ENCODE measurements around the gene WNT8A.
"Not testable (repeated sequence)": the region's sequence is repeated elsewhere in the genome, so short reads cannot be mapped to it uniquely, and the experiment has no call there.

Gene WNT8A, protein sequence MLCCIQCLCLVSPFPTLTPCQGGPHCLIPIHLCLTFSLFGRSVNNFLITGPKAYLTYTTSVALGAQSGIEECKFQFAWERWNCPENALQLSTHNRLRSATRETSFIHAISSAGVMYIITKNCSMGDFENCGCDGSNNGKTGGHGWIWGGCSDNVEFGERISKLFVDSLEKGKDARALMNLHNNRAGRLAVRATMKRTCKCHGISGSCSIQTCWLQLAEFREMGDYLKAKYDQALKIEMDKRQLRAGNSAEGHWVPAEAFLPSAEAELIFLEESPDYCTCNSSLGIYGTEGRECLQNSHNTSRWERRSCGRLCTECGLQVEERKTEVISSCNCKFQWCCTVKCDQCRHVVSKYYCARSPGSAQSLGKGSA

DNA sequence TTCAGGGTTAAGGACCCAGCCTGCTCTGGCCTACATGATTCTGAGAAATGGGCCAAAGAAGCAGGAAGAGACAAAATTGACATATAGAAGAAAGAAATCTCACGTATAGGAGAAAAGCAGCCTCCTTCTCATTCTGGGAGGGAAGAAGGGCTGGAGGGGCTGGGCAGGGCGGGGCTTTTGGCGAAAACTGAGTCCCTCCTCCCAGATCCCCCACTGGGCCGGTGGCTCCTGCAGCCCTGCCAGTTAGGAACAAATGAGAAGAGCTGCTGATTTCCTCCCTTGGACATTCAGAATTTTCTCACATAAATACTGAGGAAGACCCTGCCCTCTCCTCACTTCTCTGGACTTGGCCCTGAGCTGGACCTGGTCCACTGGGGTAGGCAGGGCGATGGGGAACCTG lies at the start of gene WNT8A:
TSS of gene WNT8A (plus strand) at position 332 of the 400 bp plus-strand sequence. CDS start 95 bp downstream, outside the sequence.
- no peak for DNase-seq

DNA sequence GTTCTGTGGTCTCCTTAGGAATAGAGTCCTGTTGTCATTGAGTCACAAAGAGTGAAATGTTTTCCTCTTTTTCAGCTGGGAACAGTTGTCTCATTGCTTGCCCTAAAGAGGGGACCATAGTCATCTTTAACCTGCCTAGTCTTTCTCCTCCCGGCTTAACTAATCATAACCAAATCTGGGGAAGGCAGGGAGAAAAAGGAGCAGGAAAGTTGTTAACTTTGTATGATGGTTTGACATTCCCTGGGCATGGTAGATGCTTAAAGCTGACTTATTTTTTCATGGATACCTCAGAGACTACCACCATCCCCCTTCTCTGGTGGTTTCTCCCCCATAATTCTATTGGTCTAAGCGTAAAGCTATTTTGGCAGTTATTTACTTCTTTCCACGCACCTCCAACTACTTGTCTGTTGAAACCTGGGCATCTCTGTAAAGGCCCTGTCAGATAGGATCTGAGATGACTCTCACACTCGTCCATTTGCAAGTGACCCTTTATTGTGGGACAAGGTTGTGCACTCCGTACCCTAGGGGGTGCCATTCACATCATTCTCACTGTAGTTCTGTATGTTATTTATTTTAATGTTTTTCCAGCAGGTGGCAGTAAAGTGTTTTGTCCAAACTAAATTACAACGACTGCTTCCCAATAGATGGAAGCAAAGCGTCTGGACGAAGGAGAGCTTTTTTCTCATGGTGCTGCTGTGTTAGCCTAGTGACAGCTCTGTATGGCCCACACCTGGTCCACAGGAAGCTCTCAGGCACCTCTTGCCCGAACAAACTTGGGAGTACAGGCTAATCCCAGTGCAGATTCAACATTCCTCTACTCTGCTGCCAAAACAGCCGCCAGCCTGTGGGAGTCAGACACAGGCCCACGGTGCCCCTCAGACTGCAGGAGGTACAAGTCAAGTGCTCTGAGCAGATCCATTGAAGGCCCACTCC lies 48.0 kb upstream of the WNT8A start:
- peak; percentile 54 for DNase-seq

DNA sequence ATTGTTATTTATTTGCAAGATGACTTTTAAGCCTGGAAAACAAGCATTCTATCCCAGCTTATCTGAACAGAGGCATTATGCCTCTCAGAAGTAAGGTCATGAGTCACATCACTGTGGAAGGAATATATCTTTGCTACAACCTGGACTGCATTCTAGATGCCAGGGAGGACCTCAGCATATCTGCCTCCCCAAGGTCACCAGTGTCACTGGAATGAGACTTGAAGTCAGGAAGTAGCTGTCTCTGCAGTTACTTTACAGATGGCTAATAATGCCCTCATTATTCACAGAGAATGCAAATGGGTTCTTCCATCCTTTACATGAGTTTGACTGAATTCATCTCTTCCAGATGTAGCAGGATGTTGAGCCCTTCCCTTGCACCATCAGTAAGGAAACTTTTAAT lies 46.6 kb upstream of the WNT8A start:
- DNase-seq = no peak

DNA sequence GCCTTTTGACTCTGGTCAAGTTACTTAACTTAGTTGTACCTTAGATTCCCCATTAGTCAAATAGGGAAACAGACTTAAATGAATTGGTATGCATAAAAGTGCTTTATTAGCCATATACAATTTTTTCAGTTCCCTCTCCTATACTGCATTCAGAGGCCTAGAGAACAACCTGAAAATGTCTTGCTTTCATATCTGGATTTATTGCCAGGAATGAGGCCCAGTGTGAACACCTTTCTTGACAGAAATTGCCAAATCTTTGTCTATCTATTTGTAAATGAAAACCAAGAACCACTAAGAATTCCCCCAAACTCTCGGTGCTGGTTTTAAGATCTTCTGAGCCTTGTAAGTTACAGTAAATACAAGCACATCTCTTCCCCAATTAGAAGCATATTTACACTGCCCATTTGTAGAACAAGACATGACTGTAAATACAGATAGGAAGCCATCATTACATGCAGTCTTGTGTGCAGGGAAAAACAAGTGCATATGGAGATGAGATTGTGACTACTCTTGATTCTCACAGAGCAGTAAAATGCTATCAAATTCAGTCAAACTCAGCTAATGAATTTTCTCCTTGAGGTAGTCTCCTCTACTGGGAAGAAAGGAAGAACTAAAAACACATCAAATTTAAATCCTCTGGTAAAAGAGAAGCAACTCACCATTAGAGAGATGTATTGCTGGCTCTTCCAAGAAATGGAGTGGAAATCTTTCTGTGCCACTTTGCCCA lies 45.8 kb upstream of the WNT8A start:
- DNase-seq = no peak

DNA sequence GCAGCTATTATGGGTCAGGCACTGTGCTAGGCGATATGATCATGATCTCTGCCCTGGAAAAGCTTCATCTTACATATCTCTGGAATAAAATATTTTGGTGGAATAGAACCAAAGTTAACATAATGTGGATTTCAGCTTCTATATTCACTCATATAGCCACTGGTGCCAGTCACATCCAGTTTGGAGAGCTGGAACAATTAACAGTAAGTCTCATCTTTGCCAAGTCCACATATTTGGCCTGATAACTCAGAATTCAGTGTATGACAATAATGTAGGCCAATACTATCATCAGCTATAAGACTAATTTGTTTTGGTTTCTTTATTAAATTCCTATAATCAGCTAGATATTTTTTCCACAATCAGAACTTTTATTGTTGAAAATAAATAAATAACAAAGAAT lies 45.0 kb upstream of the WNT8A start:
- no peak for DNase-seq

DNA sequence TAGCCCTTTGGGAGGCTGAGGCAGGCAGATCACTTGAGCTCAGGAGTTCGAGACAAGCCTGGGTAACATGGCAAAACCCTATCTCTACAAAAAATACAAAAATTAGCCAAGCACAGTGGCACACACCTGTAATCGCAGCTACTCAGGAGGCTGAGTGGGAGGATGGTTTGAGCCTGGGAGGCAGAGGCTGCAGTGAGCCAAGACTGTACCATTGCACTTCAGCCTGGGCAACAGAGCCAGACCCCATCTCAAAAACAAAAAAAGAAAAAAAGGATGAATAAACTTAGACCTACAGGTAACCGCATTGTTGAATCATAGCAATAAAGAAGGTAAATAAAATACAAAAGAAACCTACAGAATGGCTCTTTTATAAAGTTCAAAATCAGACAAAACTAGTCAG lies 38.5 kb upstream of the WNT8A start:
- DNase-seq = not testable (repeated sequence)

DNA sequence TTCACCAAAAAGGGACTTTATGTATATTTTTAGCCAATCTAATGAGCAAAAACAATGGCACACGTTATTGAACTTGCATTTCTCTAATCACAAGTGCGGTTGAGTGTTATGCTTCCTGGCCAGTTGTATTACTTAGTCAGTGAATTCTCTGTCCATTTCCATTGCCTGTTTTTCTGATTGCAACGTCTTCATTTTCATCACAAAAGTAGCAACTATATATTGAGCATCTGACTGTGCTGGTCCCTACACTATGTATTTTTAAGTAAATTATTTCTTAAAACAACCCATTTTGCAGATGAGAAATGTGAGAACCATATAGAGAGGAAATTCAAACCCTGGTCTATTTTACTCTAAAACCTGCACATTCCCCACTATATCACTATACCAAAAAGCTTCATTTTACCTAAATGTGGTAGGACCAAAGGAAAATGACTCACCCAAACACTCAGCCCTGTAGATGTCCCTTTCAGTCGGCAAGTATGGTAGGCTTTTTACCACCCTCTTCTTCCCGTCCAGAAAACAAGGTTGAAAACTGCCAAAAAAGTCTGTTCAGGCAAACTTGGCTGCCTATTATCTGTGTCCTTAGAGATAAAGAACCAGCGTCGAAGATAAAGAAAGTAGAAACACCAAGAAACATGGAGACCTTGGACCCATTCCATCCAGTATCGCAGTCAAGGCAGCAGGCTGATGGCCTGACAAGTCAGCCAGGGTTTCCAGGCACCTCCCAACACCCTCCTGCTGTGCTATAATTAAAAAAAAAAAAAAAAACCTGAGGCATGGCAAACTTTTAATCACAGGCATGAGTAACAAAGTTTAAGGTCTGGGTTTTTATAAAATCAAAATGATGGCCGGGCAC lies 32.2 kb upstream of the WNT8A start:
- DNase-seq = no peak

DNA sequence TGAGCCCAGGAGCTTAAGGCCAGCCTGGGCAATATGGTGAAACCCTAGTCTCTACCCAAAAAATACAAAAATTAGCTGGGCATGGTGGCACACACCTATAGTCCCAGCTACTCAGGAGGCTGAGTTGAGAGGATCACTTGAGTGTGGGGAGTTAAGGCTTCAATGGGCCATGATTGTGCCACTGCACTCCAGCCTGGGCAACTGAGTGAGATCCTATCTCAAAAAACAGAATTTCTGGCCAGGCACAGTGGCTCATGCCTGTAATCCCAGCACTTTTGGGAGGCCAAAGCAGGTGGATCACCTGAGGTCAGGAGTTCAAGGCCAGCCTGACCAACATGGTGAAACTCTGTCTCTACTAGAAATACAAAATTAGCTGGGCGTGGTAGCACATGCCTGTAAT lies 31.1 kb upstream of the WNT8A start:
- not testable (repeated sequence) for DNase-seq

DNA sequence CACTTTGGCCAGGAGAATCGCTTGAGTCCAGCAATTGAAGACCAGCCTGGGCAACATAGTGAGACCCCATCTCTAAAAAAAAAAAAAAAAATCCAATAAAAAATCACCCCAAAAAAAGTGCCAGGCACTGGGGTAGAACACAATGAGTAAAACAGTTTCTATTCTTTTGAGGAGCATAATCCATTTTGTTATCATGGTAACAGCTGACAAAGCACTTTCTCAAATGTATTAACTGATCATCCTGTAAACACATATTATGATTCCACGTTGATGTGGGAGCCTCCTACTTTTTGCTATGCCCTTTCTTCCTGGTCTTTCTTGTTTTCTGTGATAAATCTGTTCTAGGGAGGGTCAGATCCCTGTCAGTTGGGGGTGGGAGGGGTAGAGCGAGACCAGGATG lies 30.3 kb upstream of the WNT8A start:
- DNase-seq = no peak

DNA sequence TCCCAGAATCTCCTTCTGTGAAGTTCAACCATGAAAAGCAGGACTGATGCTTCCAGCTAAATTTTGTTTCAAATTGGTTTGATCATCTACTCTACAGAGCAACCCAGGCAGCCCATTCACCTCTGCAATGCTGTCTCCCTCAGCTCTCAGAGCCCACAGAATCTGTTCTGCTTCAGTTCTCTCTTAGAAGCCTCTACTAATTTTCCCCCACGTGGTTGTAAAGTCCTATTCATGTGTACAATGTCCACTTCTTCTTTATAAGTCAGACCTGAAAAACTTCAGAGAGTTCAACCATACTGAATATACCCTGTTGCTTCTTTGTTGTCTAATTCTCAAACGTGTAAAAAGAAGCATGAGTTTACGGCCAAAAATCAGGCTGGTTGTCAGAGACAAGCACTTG lies 29.6 kb upstream of the WNT8A start:
- DNase-seq = no peak

DNA sequence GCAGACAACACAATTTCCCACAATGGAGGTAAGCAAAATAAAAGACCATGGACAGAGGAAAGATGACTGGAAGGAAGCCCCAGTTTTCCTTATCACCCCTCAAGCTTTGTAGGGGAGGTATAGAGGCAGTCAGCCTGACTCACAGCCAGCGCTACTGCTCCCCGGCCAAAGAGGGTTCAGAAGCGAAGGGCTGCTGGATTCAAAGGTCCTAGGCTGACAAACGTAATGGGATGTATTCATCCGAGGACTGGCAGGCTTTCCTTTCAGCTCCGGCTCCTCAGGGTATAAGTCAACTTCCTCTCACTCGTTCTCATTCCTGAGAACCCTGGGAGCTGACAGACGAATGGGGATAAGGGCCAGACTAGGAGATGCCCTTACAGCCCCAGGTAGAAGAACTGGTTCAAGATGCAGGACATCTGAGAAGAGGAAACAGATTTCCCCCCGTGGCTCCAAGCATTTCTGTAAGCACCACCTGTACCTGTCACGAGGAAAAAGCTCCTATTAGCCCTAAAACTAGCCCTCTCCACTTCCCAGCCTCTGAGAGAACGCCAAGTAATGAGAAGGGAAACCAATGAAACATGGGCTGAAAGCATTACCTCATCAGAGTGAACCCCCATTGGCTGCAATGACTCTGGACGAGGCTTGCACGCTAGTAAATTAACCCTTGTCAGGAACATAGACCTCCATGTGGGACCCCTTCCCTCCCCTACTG lies 28.8 kb upstream of the WNT8A start:
- no peak for DNase-seq

DNA sequence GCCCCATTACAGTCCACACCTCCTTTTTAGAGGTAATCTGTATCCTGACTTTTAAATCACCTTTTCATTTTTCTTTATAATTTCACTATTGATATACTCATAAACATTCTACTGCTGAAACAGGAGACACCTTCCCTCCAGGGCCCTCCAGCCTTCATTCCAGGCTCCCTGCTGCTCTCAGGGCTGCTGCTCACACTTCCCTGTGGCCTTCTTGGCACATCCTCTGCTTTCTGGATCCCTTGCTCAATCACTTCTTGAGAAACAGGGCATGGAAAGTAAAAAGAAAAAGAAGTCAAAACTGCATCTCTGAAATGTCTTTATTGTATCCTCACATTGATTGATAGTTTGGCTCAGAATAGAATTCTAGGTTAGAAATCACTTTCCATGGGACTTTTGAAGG lies 19.3 kb upstream of the WNT8A start:
- DNase-seq = no peak

DNA sequence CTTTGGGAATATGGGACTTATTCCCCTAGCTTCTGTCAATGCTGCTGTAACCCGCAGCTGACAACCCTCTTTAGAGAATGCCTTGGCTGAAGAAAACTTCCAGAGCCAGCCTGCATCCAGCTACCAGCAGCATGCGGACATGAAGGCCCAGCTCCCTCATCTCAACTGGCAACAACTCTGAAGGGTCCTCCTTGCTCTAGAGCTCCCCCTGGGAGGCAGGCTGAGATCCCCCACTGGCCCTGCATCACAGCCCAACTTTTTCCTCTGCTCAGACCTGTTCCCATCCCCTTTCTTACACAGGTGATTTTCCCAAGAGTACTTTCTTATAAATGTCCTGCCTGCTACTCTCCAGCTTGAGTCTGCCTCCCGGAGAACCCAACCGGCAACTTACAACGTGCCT lies 18.7 kb upstream of the WNT8A start:
- DNase-seq = no peak

DNA sequence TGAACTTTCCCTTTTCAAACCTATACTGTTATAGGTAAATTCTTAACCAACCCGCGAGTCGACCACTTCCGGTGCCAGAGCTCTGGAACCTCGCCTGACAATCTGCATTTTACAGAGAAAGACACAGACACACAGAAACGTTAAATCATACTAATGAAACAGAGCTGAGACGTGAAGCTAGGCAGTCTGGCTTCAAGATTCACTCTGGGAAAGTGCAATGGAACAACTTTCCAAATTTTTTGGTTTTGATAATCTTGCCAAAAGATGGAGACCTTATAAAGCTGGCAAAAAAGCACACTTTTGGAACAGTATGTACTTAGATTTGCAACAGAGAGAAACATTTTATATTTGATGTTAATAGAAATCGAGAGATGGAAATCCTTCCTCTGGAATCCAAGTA lies 15.9 kb upstream of the WNT8A start:
- no peak for DNase-seq

DNA sequence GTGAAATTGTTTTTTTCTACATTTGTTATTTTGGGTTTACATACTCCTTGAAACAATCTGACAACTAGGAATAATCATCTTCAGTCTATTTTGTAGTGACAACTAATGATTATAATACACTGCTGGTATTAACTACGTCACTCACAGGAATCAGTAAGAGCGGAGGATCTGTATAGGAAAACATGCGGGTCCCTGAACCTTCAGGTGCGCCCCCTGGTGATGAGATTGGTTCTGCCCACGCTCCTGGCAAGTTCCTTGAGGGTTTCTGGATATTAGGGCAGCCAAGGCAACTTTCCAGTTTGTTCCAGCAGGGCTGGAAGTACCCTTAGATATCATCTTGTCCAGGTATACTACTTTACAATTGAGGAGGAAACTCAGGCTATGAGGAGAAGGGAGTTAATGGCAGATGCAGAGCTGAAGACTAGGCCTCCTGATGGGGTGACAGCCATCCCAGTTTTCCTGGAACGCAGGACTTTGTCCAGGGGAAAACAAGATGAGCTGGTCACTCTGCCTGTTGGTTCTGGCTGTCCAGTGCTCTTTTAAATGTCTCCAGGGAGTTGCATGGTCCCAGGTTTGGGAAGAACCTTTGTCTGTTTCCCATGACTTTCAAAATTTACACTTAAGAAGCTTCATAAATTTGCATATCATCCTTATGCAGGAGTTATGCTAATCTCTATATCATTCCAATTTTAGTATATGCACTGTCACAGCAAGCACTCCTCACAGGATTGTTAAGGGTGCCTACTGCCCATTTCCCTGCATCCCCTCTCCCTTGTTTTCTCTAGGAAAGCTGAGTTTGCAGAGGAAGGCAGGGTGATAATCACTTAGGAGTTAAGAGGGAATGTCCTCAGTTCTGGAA lies 14.9 kb upstream of the WNT8A start:
- peak; percentile 44 for DNase-seq

DNA sequence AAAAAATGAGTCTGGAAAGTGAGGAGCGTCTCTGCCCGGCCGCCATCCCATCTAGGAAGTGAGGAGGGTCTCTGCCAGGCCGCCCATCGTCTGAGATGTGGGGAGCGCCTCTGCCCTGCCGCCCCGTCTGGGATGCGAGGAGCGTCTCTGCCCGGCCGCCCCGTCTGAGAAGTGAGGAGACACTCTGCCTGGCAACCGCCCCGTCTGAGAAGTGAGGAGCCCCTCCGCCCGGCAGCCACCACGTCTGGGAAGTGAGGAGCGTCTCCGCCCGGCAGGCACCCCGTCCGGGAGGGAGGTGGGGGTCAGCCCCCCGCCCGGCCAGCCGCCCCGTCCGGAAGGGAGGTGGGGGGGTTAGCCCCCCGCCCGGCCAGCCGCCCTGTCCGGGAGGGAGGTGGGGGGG lies 13.8 kb upstream of the WNT8A start:
- DNase-seq = not testable (repeated sequence)

DNA sequence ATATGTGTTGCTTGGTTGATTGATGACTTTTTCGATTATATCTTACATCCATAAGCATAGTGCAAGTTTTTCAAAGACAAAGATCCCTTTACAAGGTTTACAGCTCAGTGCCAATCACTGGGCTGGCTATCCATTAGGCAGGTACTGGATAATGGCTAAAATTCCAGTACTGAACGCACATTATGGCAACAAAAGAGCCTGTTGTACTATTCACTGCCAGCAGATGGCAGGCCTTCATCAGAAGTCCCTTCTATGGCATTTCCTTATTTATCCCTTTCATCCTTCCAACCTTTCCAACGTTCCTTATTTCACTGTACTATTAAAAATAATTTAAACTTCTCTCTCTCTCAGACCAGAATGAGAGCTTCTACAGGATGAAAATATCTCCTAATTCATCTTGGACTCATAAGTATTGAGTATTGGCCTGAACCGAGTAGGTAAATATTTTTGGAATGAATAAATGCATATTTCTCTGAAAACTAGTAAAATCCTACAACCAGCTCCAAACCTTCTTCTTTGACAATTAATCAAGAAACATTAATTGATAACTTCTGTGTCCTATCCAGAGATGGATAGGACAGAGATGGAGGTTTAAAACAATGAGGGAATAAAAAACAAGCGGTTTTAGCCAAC lies 6.7 kb upstream of the WNT8A start:
- DNase-seq = peak; percentile 31

DNA sequence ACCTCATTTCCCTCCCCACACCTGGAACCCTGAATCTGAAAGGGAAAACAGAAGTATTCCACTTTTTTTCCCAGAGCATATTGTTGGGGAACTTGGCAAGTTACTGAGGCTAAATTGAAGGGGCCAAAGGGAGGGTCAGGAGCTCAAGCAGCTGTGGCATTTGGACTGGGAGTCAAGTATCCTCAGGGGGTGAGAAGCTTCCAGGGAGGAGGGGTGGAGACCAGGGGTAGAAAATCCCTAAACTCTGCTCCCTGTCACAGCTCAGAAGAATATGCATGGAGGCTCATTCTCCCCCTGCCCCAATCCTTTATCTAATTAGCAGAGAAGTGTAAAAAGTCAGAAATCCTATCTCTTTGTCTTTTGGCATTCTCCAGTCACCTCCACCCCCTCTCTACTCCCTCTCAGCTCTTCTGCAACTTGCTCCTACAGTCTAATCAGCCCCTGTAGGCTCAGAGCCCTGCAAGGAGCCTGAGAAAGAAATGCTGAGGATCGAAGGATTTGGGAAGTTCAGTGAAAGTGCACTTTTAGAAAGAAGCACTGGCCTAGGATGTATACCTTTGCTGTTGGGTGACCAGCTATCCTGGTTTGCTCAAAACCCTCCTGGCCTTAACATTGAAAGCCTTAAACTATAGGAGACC lies 5.7 kb upstream of the WNT8A start:
- no peak for DNase-seq

DNA sequence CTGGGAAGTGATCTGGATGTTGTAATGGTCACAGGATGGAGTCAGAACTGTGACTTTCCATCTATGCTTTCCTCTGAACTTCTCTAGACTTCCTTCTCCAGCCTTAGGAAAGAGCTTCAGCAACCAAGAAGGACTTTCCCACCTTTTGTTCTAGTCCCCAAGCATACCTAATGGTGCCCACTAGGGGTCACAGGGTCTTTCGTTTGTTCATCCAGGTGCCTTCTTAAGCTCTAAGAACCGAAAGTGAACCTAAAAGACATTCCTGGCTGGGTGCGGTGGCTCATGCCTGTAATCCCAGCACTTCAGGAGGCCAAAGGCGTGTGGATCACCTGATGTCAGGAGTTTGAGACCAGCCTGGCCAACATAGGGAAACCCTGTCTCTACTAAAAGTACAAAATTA lies 1.8 kb upstream of the WNT8A start:
- no peak for DNase-seq

DNA sequence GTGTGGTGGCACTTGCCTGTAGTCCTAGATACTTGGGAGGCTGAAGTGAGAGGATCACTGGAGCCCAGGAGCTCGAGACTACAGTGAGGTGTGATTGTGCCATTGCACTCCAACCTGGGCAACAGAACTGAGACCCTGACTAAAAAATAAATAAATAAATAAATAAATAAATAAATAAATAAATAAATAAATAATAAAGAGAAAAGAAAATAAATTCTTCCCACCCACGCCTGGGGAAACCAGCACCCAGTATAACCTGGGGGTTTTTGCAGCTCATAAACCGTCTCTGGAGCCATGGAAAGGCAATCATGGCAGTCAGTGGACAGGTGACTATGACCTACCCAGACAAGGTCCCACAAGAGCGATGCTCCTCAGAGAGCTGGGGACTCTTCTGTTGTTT lies 7.9 kb downstream of the WNT8A start:
- no peak for DNase-seq
